Esophagus muscularis mucosa (tissue), 4 donors: ENCODE data around the gene BCAP29. TPM values are rescaled to one million over a fixed set of nuclear protein-coding genes. Genes with fewer than 3 reads are reported as not detected.

Experiments
- DNase-seq: peaks from one replicate; pipeline ENCODE4 v3.0.0-alpha.2; 2017; ENCODE audit errors: extremely low spot score
- H3K27ac ChIP-seq, 4 donors: fragments of 200-600 bp; sonication (generic); replicated peaks in 1 of 4; 1 replicate in 3 of 4; 2 replicates in 1 of 4; pipeline ENCODE4 v1.5.1; 2016 to 2019; ENCODE audit warnings: mild to moderate bottlenecking in 1 of 4
- H3K27me3 ChIP-seq, 4 donors: fragments of 200-600 bp; sonication (generic); one replicate each; pipeline versions ENCODE4 v1.5.1 to v1.6.0; 2016 to 2019
- H3K36me3 ChIP-seq, 4 donors: fragments of 200-600 bp; sonication (generic); one replicate each; pipeline ENCODE4 v1.5.1; 2016 to 2019
- H3K4me1 ChIP-seq, 4 donors: fragments of 200-600 bp; sonication (generic); one replicate each; pipeline ENCODE4 v1.5.1; 2016 to 2019
- H3K4me3 ChIP-seq, 4 donors: fragments of 200-600 bp; sonication (generic); 1 replicate in 2 of 4; 2 replicates in 2 of 4; pipeline ENCODE4 v1.5.1; 2016 to 2019; ENCODE audit warnings: mild to moderate bottlenecking in 4 of 4, moderate library complexity in 1 of 4
- H3K9me3 ChIP-seq, 4 donors: fragments of 200-600 bp; sonication (generic); 1 replicate in 3 of 4; 2 replicates in 1 of 4; pipeline ENCODE4 v1.5.1; 2016 to 2019
- EP300 ChIP-seq: sonication (generic); formaldehyde crosslinking; IDR thresholded peaks from one replicate; pipeline ENCODE4 v1.6.1; 2017; ENCODE audit warnings: antibody characterized with exemption
- POLR2A ChIP-seq: fragments of 450-650 bp; IDR thresholded peaks from one replicate; pipeline ENCODE4 v1.6.1; 2017; ENCODE audit warnings: antibody characterized with exemption, moderate library complexity, mild to moderate bottlenecking, low read depth
- POLR2AphosphoS5 ChIP-seq, 2 donors: sonication (generic); formaldehyde crosslinking; IDR thresholded peaks; one replicate each; pipeline ENCODE4 v1.6.1; 2017; ENCODE audit warnings: antibody characterized with exemption in 2 of 2
- WGBS: methylation state at CpG from one replicate; pipeline ENCODE4 v1.1.5; 2018; 5-methylcytosine and 5-hydroxymethylcytosine counted together
- intact Hi-C: fragments of 100-400 bp; cut with DNase I; formaldehyde crosslinking; loops from one replicate; pipeline ENCODE4 v1.15.1; 2023
- total RNA-seq, 4 donors: library from RNA; depleted of rRNA; stranded (reverse); fragments of >200 nt; gene quantifications; one replicate each; pipeline versions ENCODE4 v1.1.0 to v1.2.1, GENCODE V29; 2016
- TF ChIP-seq, protein P1 (sequence below), 3 experiments: fragments of 200-600 bp in 2 of 3; fragments of 450-650 bp in 1 of 3; sonication (generic) in 2 of 3; IDR thresholded peaks; one replicate each; pipeline ENCODE4 v1.5.1; 2017 to 2019; ENCODE audit warnings: antibody characterized with exemption in 3 of 3, mild to moderate bottlenecking in 2 of 3, moderate library complexity in 1 of 3

Gene BCAP29
- total RNA-seq, 4 donors from 2014 or later = 89.8 to 116 (median 107) TPM

DNA sequence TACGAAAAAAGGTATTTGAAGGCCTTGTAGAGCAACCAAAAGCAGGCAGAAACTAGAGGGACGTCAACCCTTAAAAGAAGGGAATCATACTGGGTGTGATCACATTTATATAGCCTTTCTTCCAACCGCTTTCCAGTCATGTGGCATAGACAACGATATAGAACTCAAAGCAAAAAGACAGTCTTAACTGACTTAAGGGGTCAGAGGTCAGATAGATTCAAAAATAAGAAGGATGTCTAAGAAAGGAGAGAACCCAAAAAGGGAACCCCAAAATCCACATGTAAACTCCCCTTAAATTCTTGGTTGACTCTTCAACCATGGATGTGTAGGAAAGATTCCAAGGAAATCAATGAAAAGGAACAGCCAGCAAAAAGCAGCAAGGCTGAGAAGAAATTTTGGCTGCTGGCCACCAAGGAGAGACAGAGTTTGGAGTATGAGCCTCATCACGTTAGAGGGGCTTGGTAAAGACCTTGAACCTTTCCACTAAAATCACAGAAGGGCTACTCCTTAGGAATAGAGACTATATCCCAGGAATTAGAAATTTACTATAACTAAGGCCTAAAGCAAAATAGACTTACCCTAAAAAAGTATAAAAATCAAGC, 8.6 kb downstream of the BCAP29 start:
- no peak for DNase-seq
- TF ChIP-seq POLR2AphosphoS5 (IDR thresholded peaks at IDR 0.05) (no peak), POLR2A (no peak), EP300 (no peak)
- TF ChIP-seq, protein P1, sequence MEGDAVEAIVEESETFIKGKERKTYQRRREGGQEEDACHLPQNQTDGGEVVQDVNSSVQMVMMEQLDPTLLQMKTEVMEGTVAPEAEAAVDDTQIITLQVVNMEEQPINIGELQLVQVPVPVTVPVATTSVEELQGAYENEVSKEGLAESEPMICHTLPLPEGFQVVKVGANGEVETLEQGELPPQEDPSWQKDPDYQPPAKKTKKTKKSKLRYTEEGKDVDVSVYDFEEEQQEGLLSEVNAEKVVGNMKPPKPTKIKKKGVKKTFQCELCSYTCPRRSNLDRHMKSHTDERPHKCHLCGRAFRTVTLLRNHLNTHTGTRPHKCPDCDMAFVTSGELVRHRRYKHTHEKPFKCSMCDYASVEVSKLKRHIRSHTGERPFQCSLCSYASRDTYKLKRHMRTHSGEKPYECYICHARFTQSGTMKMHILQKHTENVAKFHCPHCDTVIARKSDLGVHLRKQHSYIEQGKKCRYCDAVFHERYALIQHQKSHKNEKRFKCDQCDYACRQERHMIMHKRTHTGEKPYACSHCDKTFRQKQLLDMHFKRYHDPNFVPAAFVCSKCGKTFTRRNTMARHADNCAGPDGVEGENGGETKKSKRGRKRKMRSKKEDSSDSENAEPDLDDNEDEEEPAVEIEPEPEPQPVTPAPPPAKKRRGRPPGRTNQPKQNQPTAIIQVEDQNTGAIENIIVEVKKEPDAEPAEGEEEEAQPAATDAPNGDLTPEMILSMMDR (IDR thresholded peaks at IDR 0.05) = no peak
- H3K36me3 ChIP-seq = peaks cover 0 to 33% (median 13%) of the 10 kb centered on the region in 4 donors
- intact Hi-C loops = no loop called here
- peaks cover 0 to 12% (median 0%) of the 10 kb centered on the region in 4 donors for H3K4me1 ChIP-seq
- WGBS = 88% methylated on average over 5 of the region's 5 CpGs
- no peaks in the 10 kb centered on the region for H3K9me3 ChIP-seq
- H3K4me3 ChIP-seq = no peak overlapping the region
- H3K27ac ChIP-seq = no peak overlapping the region
- no peaks in the 10 kb centered on the region for H3K27me3 ChIP-seq

DNA sequence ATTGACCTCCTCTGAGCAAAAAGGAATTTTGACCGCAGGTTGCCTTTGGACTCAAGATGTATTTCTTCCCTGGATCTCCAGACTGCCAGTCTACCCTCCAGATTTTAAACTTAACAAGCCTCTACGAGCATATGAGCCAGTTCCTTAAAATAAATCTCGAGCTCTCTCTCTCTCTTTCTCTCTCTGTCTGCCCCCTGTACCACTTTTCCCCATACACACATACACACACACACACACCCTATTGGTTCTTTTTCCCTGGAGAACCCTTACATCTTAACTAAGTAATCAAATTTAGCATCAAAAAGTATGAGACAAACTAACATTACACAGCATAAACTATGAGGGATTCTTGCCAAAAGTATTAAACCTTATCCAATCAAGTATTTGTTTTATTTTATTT, 11.4 kb downstream of the BCAP29 start:
- H3K27me3 ChIP-seq = no peaks in the 10 kb centered on the region
- peak overlapping the region in 1 of 4 donors; percentile 16 for H3K27ac ChIP-seq
- H3K9me3 ChIP-seq = no peaks in the 10 kb centered on the region
- intact Hi-C loops = no loop called here
- no peak for DNase-seq
- no peak overlapping the region for H3K4me3 ChIP-seq
- H3K4me1 ChIP-seq = peaks cover 12 to 32% (median 17%) of the 10 kb centered on the region in 4 donors
- TF ChIP-seq POLR2AphosphoS5 (IDR thresholded peaks at IDR 0.05) = no peak
- no peak for TF ChIP-seq POLR2A
- TF ChIP-seq, protein P1 (IDR thresholded peaks at IDR 0.05) = no peak
- no peak for TF ChIP-seq EP300
- peaks cover 0 to 17% (median 11%) of the 10 kb centered on the region in 4 donors for H3K36me3 ChIP-seq
- 68% methylated on average over 3 of the region's 3 CpGs for WGBS

DNA sequence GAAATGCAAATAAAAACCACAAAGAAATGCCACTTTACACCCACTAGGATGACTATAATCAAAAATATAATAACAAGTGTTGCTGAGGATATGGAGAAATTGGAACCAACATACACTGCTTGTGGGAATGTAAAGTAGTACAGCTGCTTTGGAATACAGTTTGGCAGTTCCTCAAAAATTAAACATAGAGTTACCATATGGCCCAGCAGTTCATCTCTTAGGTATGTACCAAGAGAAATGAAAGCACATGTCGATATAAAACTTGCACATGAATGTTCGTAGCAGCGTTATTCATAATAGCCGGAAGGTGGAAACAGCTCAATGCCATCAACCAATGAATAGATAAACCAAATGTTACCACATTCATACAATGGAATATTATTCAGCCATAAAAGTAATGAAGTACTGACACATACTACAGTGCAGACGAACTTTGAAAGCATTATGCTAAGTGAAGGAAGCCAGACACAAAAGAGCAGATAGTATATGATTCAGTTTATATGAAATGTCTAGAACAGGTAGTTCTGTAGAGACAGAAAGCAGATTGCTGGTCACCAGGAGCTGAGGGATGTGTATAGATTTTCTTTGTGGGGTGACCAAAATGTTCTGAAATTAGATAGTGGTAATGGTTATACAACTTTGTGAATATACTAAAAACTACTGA, 12.4 kb downstream of the BCAP29 start:
- no peaks in the 10 kb centered on the region for H3K9me3 ChIP-seq
- peaks cover 0 to 21% (median 13%) of the 10 kb centered on the region in 4 donors for H3K36me3 ChIP-seq
- WGBS = 92% methylated on average over 5 of the region's 5 CpGs
- TF ChIP-seq EP300 (no peak), POLR2A (no peak), POLR2AphosphoS5 (IDR thresholded peaks at IDR 0.05) (no peak)
- TF ChIP-seq, protein P1 (IDR thresholded peaks at IDR 0.05) = no peak
- no peak for DNase-seq
- H3K27me3 ChIP-seq = no peaks in the 10 kb centered on the region
- intact Hi-C loops = no loop called here
- no peak overlapping the region for H3K4me3 ChIP-seq
- no peak overlapping the region for H3K27ac ChIP-seq
- H3K4me1 ChIP-seq = peaks cover 17 to 32% (median 19%) of the 10 kb centered on the region in 4 donors

GRCh38 chr7:107593025-107593410, 13.0 kb downstream of the BCAP29 start:
- intact Hi-C loops = no loop called here
- WGBS = 90% methylated on average over 1 of the region's 1 CpG
- no peak for DNase-seq
- no peak for TF ChIP-seq POLR2A
- TF ChIP-seq, protein P1 (IDR thresholded peaks at IDR 0.05) = no peak
- TF ChIP-seq EP300 = no peak
- no peak for TF ChIP-seq POLR2AphosphoS5 (IDR thresholded peaks at IDR 0.05)
- H3K27ac ChIP-seq = no peak overlapping the region
- H3K4me3 ChIP-seq = no peak overlapping the region
- no peaks in the 10 kb centered on the region for H3K9me3 ChIP-seq
- H3K36me3 ChIP-seq = peaks cover 0 to 26% (median 16%) of the 10 kb centered on the region in 4 donors
- no peaks in the 10 kb centered on the region for H3K27me3 ChIP-seq
- H3K4me1 ChIP-seq = peaks cover 17 to 32% (median 19%) of the 10 kb centered on the region in 4 donors
